Smooth muscle cell (in vitro differentiated cells): ENCODE results near the gene DAPP1. TPM values are rescaled to one million over a fixed set of nuclear protein-coding genes. Genes with fewer than 3 reads are reported as not detected.

Experiments
- DNase-seq: peaks from one replicate; lab custom pipeline; 2025; ENCODE audit not compliant: unreplicated experiment; lab: John Stamatoyannopoulos, UW
- H2AFZ ChIP-seq: fragments of 200-600 bp; sonication (generic); 2 replicates; pipeline ENCODE4 v1.6.0; 2016; ENCODE audit warnings: antibody characterized with exemption, low read depth, mild to moderate bottlenecking
- H3F3A ChIP-seq: fragments of 200-600 bp; sonication (generic); 2 replicates; pipeline ENCODE4 v1.6.0; 2017; ENCODE audit warnings: antibody characterized with exemption, low read depth
- H3K27ac ChIP-seq: fragments of 200-600 bp; sonication (generic); 2 replicates; pipeline ENCODE4 v1.5.1; 2016; ENCODE audit warnings: low read depth, mild to moderate bottlenecking
- H3K27me3 ChIP-seq: fragments of 200-600 bp; sonication (generic); 2 replicates; pipeline ENCODE4 v1.6.1; 2016; ENCODE audit warnings: low read depth, mild to moderate bottlenecking
- H3K36me3 ChIP-seq: fragments of 200-600 bp; sonication (generic); 2 replicates; pipeline ENCODE4 v1.5.1; 2016; ENCODE audit warnings: low read depth
- H3K4me1 ChIP-seq: fragments of 200-600 bp; sonication (generic); 2 replicates; pipeline ENCODE4 v1.5.1; 2016; ENCODE audit warnings: low read depth
- H3K4me2 ChIP-seq: fragments of 200-600 bp; sonication (generic); 2 replicates; pipeline ENCODE4 v1.6.0; 2016; ENCODE audit warnings: mild to moderate bottlenecking
- H3K4me3 ChIP-seq: fragments of 200-600 bp; sonication (generic); 2 replicates; pipeline ENCODE4 v1.5.1; 2016; ENCODE audit warnings: mild to moderate bottlenecking
- H3K79me2 ChIP-seq: fragments of 200-600 bp; sonication (generic); 2 replicates; pipeline ENCODE4 v1.6.0; 2016; ENCODE audit warnings: low read depth, mild to moderate bottlenecking
- H3K9ac ChIP-seq: fragments of 200-600 bp; sonication (generic); 2 replicates; pipeline ENCODE4 v1.6.0; 2016; ENCODE audit warnings: low read depth
- H3K9me3 ChIP-seq: fragments of 200-600 bp; sonication (generic); replicated peaks from 2 replicates; pipeline ENCODE4 v1.5.1; 2016; ENCODE audit warnings: low read depth
- H4K20me1 ChIP-seq: fragments of 200-600 bp; sonication (generic); 2 replicates; pipeline ENCODE4 v1.6.0; 2016; ENCODE audit warnings: low read depth
- WGBS: methylation state at CpG from one replicate; pipeline ENCODE4 v1.1.7; 2016; ENCODE audit warnings: low lambda C conversion rate; 5-methylcytosine and 5-hydroxymethylcytosine counted together
- polyA plus RNA-seq: library from polyadenylated mRNA; unstranded; fragments of >200 nt; fragmentation: Nextera tagmentation; extraction: Ambion mirVana; gene quantifications from 2 replicates; pipeline ENCODE4 v1.2.1, GENCODE V29; 2016
- total RNA-seq: library from RNA; depleted of rRNA; stranded (reverse); fragments of >200 nt; gene quantifications from 2 replicates; pipeline ENCODE4 v1.2.3, GENCODE V29; 2014
- TF ChIP-seq, protein P1 (sequence below): fragments of 200-600 bp; sonication (generic); IDR thresholded peaks from 2 replicates; pipeline ENCODE4 v1.5.1; 2017; ENCODE audit warnings: borderline replicate concordance, mild to moderate bottlenecking, antibody characterized with exemption; ENCODE audit not compliant: insufficient read depth, poor library complexity, severe bottlenecking

Gene DAPP1
- total and polyA plus RNA-seq, 2 experiments from 2014 or later = 1.0 to 7.9 TPM

DNA sequence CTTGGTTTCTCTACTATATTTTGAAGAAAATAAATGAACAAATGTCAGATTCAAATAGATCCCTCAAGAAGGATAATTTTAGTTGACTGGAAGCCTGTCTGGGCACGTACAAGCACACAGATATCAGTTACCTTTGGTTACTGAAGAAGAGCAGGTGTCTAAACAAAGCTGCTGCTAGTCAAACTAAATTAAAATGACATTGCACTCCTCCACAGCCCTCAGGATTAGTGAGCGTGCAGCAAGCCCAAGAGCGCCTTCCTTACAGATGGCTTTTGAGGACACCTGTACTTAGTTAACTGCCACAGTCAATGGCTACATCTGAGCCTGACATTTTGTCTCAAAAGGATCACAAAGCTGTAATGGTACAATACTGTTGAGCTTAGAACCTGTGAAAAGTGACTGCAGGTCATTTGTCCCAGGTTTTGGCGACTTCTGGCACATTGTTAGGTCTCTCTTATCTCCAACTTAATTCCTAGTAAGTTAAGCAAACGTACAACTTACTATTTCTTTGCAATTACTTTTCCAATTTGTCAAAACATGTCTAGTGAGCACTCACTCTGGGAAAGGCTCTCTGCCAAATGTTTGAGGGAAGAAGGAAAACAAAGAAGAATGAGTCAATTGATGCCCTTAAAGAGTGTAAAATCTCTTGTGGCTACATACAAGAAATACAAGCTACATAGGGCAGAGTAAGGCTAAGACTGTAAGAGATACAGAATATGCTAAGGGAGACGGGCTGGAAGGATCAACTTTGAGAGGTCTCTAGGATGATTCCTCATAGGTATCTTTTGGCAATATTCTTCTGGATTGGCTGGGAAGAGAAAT is 25.6 kb upstream of the DAPP1 start:
- Histone ChIP-seq H3K9me3 (no peaks in the 10 kb centered on the region), H3K9ac (no peak overlapping the region), H3K4me2 (no peak overlapping the region), H3K27me3 (no peaks in the 10 kb centered on the region), H3K79me2 (no peaks in the 10 kb centered on the region), H3K4me3 (no peak overlapping the region), H3F3A (no peaks in the 10 kb centered on the region), H3K27ac (no peak overlapping the region), H3K4me1 (no peaks in the 10 kb centered on the region), H2AFZ (no peak overlapping the region), H3K36me3 (no peaks in the 10 kb centered on the region), H4K20me1 (no peaks in the 10 kb centered on the region)
- 78% methylated on average over 6 of the region's 6 CpGs for WGBS
- TF ChIP-seq, protein P1, sequence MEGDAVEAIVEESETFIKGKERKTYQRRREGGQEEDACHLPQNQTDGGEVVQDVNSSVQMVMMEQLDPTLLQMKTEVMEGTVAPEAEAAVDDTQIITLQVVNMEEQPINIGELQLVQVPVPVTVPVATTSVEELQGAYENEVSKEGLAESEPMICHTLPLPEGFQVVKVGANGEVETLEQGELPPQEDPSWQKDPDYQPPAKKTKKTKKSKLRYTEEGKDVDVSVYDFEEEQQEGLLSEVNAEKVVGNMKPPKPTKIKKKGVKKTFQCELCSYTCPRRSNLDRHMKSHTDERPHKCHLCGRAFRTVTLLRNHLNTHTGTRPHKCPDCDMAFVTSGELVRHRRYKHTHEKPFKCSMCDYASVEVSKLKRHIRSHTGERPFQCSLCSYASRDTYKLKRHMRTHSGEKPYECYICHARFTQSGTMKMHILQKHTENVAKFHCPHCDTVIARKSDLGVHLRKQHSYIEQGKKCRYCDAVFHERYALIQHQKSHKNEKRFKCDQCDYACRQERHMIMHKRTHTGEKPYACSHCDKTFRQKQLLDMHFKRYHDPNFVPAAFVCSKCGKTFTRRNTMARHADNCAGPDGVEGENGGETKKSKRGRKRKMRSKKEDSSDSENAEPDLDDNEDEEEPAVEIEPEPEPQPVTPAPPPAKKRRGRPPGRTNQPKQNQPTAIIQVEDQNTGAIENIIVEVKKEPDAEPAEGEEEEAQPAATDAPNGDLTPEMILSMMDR = no peak
- no peak for DNase-seq

DNA sequence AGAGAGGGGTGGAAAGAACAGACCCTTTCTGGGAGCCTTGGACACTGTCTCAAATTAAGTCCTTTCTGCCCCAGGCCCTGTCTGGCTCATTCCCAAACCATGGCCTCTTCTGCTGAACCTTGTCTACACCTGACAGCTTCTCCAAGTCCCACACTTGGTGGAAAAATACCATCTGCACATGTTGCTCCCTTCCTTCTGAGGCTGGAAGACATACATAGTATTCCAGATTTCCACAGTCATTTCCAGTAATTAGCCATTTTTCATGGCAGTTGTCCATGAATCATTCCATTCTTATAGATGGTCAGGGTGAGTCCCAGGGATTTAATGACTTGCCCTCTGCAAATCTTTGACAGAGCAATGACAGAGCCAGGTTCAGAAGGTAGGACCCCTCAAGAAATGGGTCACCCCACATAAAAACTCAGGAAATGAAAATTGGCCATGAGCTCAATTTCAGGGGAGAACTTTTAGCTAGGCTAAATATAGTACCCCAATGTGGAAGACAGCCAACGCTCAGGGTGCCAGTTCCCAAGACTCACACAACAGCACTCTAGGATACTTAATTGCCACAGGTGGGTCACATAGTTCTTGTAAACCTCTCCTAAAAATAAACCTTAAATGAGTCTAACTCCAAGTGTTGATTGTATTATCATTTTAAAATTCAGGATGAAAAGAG is 16.2 kb upstream of the DAPP1 start:
- Histone ChIP-seq H3K27me3 (no peaks in the 10 kb centered on the region), H3K27ac (no peak overlapping the region), H3K9me3 (no peaks in the 10 kb centered on the region), H3K4me3 (no peak overlapping the region), H3K79me2 (no peaks in the 10 kb centered on the region), H4K20me1 (no peaks in the 10 kb centered on the region), H3K36me3 (no peaks in the 10 kb centered on the region), H3K4me1 (no peaks in the 10 kb centered on the region), H2AFZ (no peak overlapping the region), H3K4me2 (no peak overlapping the region), H3F3A (no peaks in the 10 kb centered on the region), H3K9ac (no peak overlapping the region)
- DNase-seq = no peak
- TF ChIP-seq, protein P1 = no peak
- WGBS = 96% methylated on average over 1 of the region's 1 CpG

DNA sequence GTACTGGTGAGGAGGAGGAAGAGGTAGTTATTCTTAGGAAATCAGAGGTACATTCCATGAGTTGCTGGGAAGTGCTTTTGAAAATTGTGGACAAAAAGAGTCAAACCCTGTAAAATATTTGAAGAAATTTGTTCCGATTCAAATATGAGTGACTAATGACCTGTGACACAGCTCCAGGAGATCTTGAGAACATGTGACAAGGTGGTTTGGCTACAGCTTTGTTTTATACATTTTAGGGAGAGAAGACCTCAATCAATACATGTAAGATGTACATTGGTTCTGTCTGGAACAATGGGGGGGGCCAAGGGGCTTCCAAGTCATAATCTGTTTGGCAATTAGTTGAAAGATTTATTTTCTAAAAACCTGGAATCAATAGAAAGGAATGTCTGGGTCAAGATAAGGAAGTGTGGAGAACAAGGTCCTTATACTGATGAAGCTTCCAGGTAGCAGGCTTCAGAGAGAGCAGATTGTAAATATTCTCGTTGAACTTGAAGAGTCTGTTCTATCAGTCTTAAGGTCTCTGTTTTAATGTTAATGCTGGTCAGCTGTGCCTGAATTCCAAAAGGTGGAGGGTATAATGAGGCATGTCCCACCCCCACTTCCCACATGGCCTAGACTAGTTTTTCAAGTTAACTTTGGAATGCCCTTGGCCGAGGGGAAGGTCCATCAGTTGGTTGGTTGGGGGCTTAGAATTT is 15.5 kb upstream of the DAPP1 start:
- no peaks in the 10 kb centered on the region for H3K9me3 ChIP-seq
- H4K20me1 ChIP-seq = no peaks in the 10 kb centered on the region
- no peaks in the 10 kb centered on the region for H3K36me3 ChIP-seq
- H3K27ac ChIP-seq = no peak overlapping the region
- no peak overlapping the region for H2AFZ ChIP-seq
- no peaks in the 10 kb centered on the region for H3K27me3 ChIP-seq
- H3K4me2 ChIP-seq = no peak overlapping the region
- no peak overlapping the region for H3K4me3 ChIP-seq
- H3F3A ChIP-seq = no peaks in the 10 kb centered on the region
- 82% methylated on average over 3 of the region's 3 CpGs for WGBS
- no peaks in the 10 kb centered on the region for H3K4me1 ChIP-seq
- TF ChIP-seq, protein P1 = no peak
- H3K9ac ChIP-seq = no peak overlapping the region
- no peaks in the 10 kb centered on the region for H3K79me2 ChIP-seq
- no peak for DNase-seq
